Subcutaneous adipose tissue (tissue), 4 donors: Measurements from ENCODE around the gene KCTD17. TPM values are rescaled to one million over a fixed set of nuclear protein-coding genes. Genes with fewer than 3 reads are reported as not detected.

ENCODE experiments used
- CTCF ChIP-seq: fragments of 450-650 bp; IDR thresholded peaks from one replicate; pipeline ENCODE4 v1.5.1; 2016; ENCODE audit warnings: low read depth, mild to moderate bottlenecking, control low read depth, antibody characterized with exemption, moderate library complexity
- total RNA-seq, 4 donors: library from RNA; depleted of rRNA; stranded (reverse); fragments of >200 nt; gene quantifications; one replicate each; pipeline ENCODE4 v1.1.0, GENCODE V29; 2016

The KCTD17 gene
- total RNA-seq: 1 to 10 TPM; 2.9 to 8.9 (median 8.4) TPM

- TF ChIP-seq CTCF: no peak
Observed at GRCh38 chr22:37051391-37052385, at the start of gene KCTD17. Gene KCTD17, plus strand, starts transcription at chr22:37051742. Its CDS starts 19 bp downstream, at chr22:37051761.

GRCh38 chr22:37001826-37002225, 49.7 kb upstream of the KCTD17 start:
- TF ChIP-seq CTCF: no peak

- no peak for TF ChIP-seq CTCF
Observed at GRCh38 chr22:37002633-37003032, 48.9 kb upstream of the KCTD17 start.

- no peak for TF ChIP-seq CTCF
Observed at GRCh38 chr22:37007651-37008050, 43.9 kb upstream of the KCTD17 start.

- no peak for TF ChIP-seq CTCF
Observed at GRCh38 chr22:37008365-37008764, 43.2 kb upstream of the KCTD17 start.

- TF ChIP-seq CTCF: no peak
Observed at GRCh38 chr22:37009490-37009889, 42.1 kb upstream of the KCTD17 start.

- TF ChIP-seq CTCF: no peak
Observed at GRCh38 chr22:37010174-37010573, 41.4 kb upstream of the KCTD17 start.
